HS-27A (cell line): Measurements from ENCODE around the gene PPP4R2.
"Not testable (repeated sequence)": the region's sequence is repeated elsewhere in the genome, so short reads cannot be mapped to it uniquely, and the experiment has no call there.

Source experiments
- DNase-seq: peaks from one replicate; pipeline ENCODE4 v3.0.0-alpha.2; 2012; ENCODE audit warnings: low read depth, missing footprints

The PPP4R2 gene

DNA sequence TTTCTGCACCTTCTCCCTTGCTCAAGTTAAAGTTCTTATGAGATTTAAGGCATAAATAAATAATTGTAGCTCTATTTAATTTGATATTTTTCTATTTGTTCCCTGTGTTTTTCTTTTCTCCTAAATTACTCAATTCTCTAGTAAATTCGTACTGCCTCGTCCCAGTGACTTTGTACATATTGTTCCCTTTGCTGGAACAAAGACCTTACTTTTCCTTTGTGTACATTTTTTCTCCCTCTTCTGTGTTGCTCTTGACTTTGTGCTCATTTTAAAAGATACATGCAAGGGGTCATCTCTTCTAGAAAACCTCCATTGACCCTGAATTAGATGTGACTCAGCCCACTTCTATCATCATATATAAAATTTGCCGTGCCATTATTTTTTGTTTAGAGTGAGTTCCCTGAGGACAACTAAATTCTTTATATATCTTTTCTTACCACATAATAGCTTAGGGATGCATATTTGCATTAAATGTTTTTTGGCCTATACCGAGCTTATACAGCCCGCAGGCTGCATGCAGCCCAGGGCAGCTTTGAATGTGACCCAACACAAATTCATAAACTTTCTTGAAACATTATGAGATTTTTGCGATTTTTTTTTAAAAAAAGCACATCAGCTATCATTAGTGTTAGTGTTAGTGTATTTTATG, 29.6 kb downstream of the PPP4R2 start:
- no peak for DNase-seq

GRCh38 chr3:73026760-73027113, 30.1 kb downstream of the PPP4R2 start:
- DNase-seq, result no peak

GRCh38 chr3:73028803-73029202, 32.2 kb downstream of the PPP4R2 start:
- no peak for DNase-seq

GRCh38 chr3:73029321-73029796, 32.7 kb downstream of the PPP4R2 start:
- DNase-seq, result peak; percentile 83

DNA sequence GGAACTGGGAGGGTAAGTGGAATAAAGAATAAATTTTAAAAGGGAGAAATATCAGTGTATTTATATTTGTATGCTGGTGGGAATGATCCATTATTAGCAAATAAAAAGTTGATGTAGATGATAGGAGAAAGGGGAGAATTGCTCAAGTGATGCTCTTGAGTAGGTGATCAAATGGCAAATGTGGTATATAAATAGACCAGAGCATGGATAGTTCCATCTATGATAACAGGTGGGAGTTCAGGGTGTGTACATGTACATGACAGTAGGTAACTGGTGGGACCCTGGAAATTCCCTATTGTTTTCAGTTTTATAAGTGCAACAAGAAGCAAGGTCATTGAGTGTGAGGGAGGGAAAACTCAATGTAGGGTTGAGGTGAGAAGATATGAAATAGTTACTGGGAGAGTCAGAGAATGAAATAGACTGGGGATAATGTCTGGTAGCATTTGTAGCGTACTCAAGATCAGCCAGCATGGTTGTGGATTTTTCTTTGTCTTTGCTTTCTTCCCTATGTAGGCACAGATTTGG, 33.5 kb downstream of the PPP4R2 start:
- DNase-seq, result no peak

- DNase-seq, result no peak
Observed at GRCh38 chr3:73031573-73032103, 35.0 kb downstream of the PPP4R2 start.

- DNase-seq, result peak; percentile 51
Observed at GRCh38 chr3:73036694-73037591, 40.3 kb downstream of the PPP4R2 start.

DNA sequence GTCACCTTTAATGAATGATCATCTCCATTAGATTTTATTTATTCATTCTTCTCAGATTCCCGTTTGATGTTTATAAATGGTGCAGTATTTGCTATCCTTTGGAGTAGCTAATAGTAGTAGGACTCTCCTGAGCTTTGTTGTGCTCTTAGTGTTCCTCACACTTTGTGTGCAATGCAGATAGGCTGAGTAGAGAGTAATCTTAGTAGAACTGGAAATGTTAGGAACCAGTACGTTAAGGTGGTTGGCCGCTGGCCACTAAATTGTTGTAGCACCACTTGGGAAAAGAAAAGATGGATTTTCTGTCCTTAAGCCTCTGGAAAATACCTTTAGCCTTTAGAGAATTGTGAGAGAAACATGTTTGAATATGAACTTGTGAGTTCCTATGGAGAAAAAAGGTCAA, 44.9 kb downstream of the PPP4R2 start:
- DNase-seq, result no peak

- DNase-seq, result no peak
Observed at GRCh38 chr3:73043414-73043813, 46.8 kb downstream of the PPP4R2 start.

- DNase-seq, result no peak
Observed at GRCh38 chr3:73045391-73045790, 48.8 kb downstream of the PPP4R2 start.

DNA sequence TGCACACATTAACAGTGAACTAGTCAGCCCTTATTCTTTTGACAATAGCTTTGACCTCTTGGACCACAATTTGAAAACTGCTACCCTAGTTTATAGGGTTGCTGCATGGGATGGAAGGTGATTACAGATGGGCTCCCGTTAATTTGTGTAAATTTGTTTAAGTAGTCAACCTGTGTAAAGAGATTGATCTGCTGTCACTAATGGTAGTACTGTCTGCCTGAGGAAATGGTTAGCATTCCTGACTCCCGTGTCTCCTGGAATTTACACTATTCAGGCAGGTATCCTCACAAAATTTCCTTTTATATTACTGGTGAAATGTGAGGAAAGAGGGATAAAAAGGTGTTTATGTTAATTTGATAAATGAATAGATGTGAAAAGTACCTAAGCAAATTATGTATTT, 49.6 kb downstream of the PPP4R2 start:
- no peak for DNase-seq

GRCh38 chr3:73049319-73049718, 52.7 kb downstream of the PPP4R2 start:
- no peak for DNase-seq

- DNase-seq, result no peak
Observed at GRCh38 chr3:73052857-73053256, 56.2 kb downstream of the PPP4R2 start.

GRCh38 chr3:73055583-73055982, 59.0 kb downstream of the PPP4R2 start:
- no peak for DNase-seq

DNA sequence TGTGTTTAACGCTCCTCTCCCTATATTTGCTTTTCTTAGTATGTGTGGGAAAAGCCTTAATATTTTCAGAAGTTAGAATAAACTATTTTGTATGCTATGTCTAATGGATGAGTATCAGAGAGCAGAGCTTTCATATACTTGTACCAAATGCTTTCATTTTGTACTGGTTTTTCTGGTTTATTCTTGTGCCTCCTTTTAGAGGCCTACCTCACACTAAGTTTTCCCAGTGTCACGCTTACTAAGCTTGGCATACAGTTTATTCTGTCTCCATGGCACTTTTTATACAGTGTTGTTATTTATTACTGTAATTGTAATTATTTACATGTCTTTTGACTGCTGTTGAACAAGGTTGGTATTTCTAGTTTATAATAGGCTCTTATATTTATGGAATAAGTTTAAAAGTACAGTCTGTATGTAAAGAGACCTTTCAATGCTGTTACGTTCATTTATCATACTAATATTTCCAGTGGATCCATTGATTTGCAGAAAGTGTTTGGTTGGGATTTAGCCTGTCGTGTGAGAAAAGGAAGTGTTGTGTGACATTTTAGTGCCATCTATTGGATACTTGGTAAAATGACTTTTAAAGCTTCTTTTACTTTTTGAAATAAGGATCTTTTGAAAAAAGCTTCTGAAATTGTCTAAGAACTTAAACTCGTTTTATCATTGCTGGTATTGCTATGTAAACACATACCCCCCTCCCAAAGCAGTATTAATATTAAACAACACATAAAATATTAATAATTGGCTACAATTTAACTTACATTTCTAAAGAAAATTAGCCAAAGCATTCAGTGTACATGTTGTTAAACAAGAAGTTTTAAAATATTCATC, 59.6 kb downstream of the PPP4R2 start:
- DNase-seq, result no peak

GRCh38 chr3:73056845-73057150, 60.2 kb downstream of the PPP4R2 start:
- DNase-seq, result no peak

GRCh38 chr3:73060302-73060723, 63.7 kb downstream of the PPP4R2 start:
- no peak for DNase-seq

- DNase-seq, result no peak
Observed at GRCh38 chr3:73061416-73061815, 64.8 kb downstream of the PPP4R2 start, which contains the start of gene EBLN2. Gene EBLN2, plus strand, starts transcription at chr3:73061659. Its CDS starts 423 bp downstream, at chr3:73062082.

DNA sequence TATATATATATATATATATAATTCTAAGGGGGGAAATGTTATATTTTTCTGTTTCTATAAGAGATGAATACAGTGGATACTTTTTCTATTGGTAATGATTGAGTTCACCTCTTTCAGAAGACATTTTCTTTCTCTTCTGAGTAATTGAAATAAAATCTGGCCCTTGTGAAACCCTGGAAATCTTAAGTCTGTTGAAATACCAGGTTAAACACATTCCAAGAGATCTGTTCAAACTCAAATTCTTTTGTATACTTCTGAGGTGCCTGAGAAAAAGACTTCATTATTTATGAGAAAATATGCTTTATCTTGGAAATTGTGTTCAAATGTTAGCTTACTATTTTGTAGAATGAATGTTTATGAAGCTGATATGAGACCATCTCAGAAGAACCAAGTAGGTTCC, 69.6 kb downstream of the PPP4R2 start:
- not testable (repeated sequence) for DNase-seq

GRCh38 chr3:73068419-73068818, 71.8 kb downstream of the PPP4R2 start:
- DNase-seq, result no peak

DNA sequence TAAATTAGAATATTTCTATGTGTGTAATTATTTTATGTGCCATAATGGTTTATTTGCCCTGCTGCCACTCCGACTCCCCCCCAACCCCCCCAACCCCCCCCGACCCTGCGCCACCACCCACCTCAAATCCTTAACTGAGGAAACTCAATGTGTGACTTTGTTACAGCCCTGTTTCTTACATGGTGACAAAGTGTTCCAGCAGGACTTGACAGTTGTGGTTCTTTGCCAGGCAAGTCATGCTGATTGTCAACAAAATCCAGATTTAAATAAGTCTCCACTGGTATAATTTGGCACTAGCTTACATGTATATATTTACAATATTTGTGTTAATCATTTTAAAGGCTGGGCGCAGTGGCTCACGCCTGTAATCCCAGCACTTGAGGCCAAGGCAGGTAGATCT, 72.6 kb downstream of the PPP4R2 start:
- no peak for DNase-seq
